Activated naive CD8-positive, alpha-beta T cell treated with anti-CD3 and anti-CD28 coated beads, Interleukin-2, amount 50 U/mL, for 24 hours (primary cell): Measurements from ENCODE around the gene SMIM35.
A peak's percentile ranks its signal among the peaks of the same experiment; 100 is the strongest.
"Not testable (repeated sequence)": the region's sequence is repeated elsewhere in the genome, so short reads cannot be mapped to it uniquely, and the experiment has no call there.

Experiments
- ATAC-seq: fragments of 150-1000 bp; cut with Tn5 transposase; one replicate; pipeline ENCODE4 v1.10.0; 2021
- DNase-seq: peaks from one replicate; pipeline ENCODE4 v3.0.0; 2021
- H3K27ac Mint-ChIP-seq: one replicate; pipeline ENCODE4 v1.8.0; 2021; ENCODE audit warnings: mild to moderate bottlenecking, mixed read lengths
- H3K27me3 Mint-ChIP-seq: one replicate; pipeline ENCODE4 v1.8.0; 2021; ENCODE audit warnings: mixed read lengths
- H3K36me3 Mint-ChIP-seq: one replicate; pipeline ENCODE4 v1.8.0; 2021; ENCODE audit warnings: low read depth, mixed read lengths
- H3K4me1 Mint-ChIP-seq: one replicate; pipeline ENCODE4 v1.8.0; 2021; ENCODE audit warnings: mixed read lengths
- H3K4me3 Mint-ChIP-seq: one replicate; pipeline ENCODE4 v1.8.0; 2021; ENCODE audit warnings: mild to moderate bottlenecking, moderate library complexity, mixed read lengths
- H3K9me3 Mint-ChIP-seq: one replicate; pipeline ENCODE4 v1.8.0; 2021; ENCODE audit warnings: mixed read lengths

Gene SMIM35

GRCh38 chr11:117993988-117994745, 92.6 kb downstream of the SMIM35 start:
- H3K4me3 Mint-ChIP-seq = no peak overlapping the region
- peak overlapping the region; percentile 16 for H3K27ac Mint-ChIP-seq
- no peak for ATAC-seq
- H3K4me1 Mint-ChIP-seq = peaks cover 84% of the 10 kb centered on the region
- peaks cover 86% of the 10 kb centered on the region for H3K36me3 Mint-ChIP-seq
- no peaks in the 10 kb centered on the region for H3K27me3 Mint-ChIP-seq
- no peak for DNase-seq
- peaks cover 3% of the 10 kb centered on the region for H3K9me3 Mint-ChIP-seq

GRCh38 chr11:117992620-117993019, 94.1 kb downstream of the SMIM35 start:
- H3K27me3 Mint-ChIP-seq = no peaks in the 10 kb centered on the region
- H3K27ac Mint-ChIP-seq = peak overlapping the region; percentile 53
- H3K9me3 Mint-ChIP-seq = peaks cover 3% of the 10 kb centered on the region
- DNase-seq (no peak), ATAC-seq (no peak)
- no peak overlapping the region for H3K4me3 Mint-ChIP-seq
- H3K4me1 Mint-ChIP-seq = peaks cover 84% of the 10 kb centered on the region
- peaks cover 88% of the 10 kb centered on the region for H3K36me3 Mint-ChIP-seq

DNA sequence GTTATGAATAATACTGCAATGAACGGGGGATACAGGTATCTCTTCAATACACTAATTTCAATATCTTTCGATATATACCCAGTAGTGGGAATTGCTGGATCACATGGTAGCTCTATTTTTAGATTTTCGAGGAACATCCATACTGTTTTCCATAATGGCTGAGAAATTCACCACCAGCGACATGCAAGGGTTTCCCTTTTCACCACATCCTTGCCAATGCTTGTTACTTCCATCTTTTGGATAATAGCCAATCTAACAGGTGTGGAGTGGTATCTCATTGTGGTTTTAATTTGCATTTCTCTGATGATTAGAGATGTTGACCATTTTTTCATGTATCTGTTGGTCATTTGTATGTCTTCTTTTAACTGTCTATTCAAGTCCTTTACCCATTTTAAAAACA, 94.6 kb downstream of the SMIM35 start:
- ATAC-seq (no peak), DNase-seq (no peak)
- H3K4me1 Mint-ChIP-seq = peaks cover 84% of the 10 kb centered on the region
- no peaks in the 10 kb centered on the region for H3K9me3 Mint-ChIP-seq
- H3K4me3 Mint-ChIP-seq = no peak overlapping the region
- H3K27me3 Mint-ChIP-seq = no peaks in the 10 kb centered on the region
- H3K27ac Mint-ChIP-seq = peak overlapping the region; percentile 53
- H3K36me3 Mint-ChIP-seq = peaks cover 88% of the 10 kb centered on the region

DNA sequence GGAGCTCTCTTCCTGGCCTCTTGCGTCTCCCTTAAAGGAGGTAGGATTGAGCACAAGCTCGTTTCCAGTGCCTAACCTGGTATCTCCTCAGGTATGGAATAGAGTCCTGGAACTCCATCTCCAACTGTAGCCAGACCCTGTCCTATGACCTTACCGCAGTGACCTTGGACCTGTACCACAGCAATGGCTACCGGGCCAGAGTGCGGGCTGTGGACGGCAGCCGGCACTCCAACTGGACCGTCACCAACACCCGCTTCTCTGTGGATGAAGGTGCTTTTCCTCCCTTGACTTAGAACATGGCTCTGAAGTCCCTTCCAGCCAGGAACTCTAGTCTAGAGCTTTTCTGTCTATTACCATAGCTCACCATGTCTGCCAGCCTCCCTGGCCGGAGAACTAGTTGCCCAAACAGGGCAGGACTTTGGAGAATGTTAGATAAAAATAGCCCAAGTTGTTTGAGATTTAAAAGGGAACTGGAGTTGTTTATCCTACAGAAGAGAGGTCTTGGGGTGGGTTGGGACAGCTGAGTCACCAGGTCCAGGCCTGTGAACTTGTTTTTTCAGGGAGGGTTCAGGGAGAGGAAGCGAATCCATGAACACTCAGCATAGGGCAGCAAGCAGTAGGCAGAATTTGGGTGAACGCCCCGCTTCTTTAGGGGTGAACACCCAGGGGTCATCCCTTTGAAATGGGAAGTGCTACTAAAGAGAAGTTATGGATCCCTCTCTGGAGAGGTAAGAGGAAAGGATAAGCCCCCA, 97.2 kb downstream of the SMIM35 start:
- Mint-ChIP-seq H3K27me3 (no peaks in the 10 kb centered on the region), H3K9me3 (no peaks in the 10 kb centered on the region), H3K4me3 (peak overlapping the region; percentile 81), H3K4me1 (peaks cover 86% of the 10 kb centered on the region), H3K27ac (peak overlapping the region; percentile 69), H3K36me3 (peaks cover 72% of the 10 kb centered on the region)
- ATAC-seq = no peak
- no peak for DNase-seq

- H3K9me3 Mint-ChIP-seq = no peaks in the 10 kb centered on the region
Measured at GRCh38 chr11:117986981-117987574, 99.7 kb downstream of the SMIM35 start.

GRCh38 chr11:117985953-117986887, 100.5 kb downstream of the SMIM35 start, which contains the start of gene IL10RA:
IL10RA (plus strand) TSS chr11:117986394; CDS start chr11:117986468, 74 bp downstream.
- Mint-ChIP-seq H3K9me3 (no peaks in the 10 kb centered on the region), H3K27me3 (no peaks in the 10 kb centered on the region), H3K27ac (peak within 1 kb of the TSS; percentile 96), H3K4me1 (peaks cover 90% of the 10 kb centered on the region), H3K4me3 (peak within 1 kb of the TSS; percentile 81), H3K36me3 (peaks cover 41% of the 10 kb centered on the region)
- DNase-seq (peak; percentile 89), ATAC-seq (peak; percentile 83)

More at GRCh38 chr11:117986981-117987574, 99.7 kb downstream of the SMIM35 start:
- ATAC-seq = peak; percentile 39
- H3K4me3 Mint-ChIP-seq = peak overlapping the region; percentile 81
- peak; percentile 50 for DNase-seq
- H3K27ac Mint-ChIP-seq = peak overlapping the region; percentile 79
- H3K27me3 Mint-ChIP-seq = no peaks in the 10 kb centered on the region
- peaks cover 90% of the 10 kb centered on the region for H3K4me1 Mint-ChIP-seq
- peaks cover 50% of the 10 kb centered on the region for H3K36me3 Mint-ChIP-seq

GRCh38 chr11:117984476-117984875, 102.3 kb downstream of the SMIM35 start:
- Mint-ChIP-seq H3K27ac (peak overlapping the region; percentile 96), H3K4me3 (peak overlapping the region; percentile 81), H3K9me3 (no peaks in the 10 kb centered on the region), H3K27me3 (no peaks in the 10 kb centered on the region), H3K36me3 (peaks cover 27% of the 10 kb centered on the region), H3K4me1 (peaks cover 87% of the 10 kb centered on the region)
- ATAC-seq (peak; percentile 8), DNase-seq (no peak)

DNA sequence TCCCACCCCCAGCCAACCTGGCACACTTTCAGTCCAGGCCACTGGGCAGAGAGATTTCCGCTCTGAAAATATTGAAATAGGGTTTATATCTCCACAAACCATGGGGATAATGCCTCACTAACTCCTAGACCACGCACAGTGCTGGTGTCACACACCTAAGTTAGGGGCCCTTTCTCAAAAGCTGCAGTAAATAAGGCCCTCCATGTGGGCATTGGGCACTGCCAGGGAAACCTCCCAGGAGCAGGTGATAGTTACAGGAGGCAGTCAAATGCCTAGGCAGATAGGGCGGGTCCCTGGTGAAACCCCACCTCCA, 103.6 kb downstream of the SMIM35 start:
- Mint-ChIP-seq H3K4me1 (peaks cover 83% of the 10 kb centered on the region), H3K36me3 (peaks cover 17% of the 10 kb centered on the region), H3K27ac (peak overlapping the region; percentile 9), H3K9me3 (no peaks in the 10 kb centered on the region), H3K27me3 (no peaks in the 10 kb centered on the region), H3K4me3 (no peak overlapping the region)
- DNase-seq (no peak), ATAC-seq (no peak)

DNA sequence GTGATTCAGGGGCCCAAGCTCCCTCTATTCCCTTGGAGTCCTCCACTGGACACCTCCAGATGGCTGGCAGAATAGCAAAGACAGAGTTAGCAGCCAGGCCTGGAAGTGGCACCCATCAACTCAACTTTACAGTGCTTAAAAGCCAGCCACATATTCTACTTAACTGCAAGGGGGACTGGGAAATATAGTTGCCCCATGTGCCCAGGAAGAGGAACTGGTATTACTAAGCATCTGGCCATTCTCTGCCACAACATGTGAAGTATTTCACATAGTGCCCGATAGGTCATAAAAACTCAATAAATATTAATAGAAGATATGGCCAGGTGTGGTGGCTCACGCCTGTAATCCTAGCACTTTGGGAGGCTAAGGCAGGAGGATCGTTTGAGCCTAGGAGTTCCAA, 106.0 kb downstream of the SMIM35 start:
- DNase-seq (no peak), ATAC-seq (no peak)
- Mint-ChIP-seq H3K36me3 (peaks cover 19% of the 10 kb centered on the region), H3K9me3 (no peaks in the 10 kb centered on the region), H3K27ac (no peak overlapping the region), H3K4me3 (no peak overlapping the region), H3K4me1 (peaks cover 89% of the 10 kb centered on the region), H3K27me3 (no peaks in the 10 kb centered on the region)

- H3K27ac Mint-ChIP-seq = peak overlapping the region; percentile 89
- peaks cover 90% of the 10 kb centered on the region for H3K4me1 Mint-ChIP-seq
- no peaks in the 10 kb centered on the region for H3K9me3 Mint-ChIP-seq
- peak overlapping the region; percentile 30 for H3K4me3 Mint-ChIP-seq
- peak; percentile 60 for ATAC-seq
- H3K36me3 Mint-ChIP-seq = peaks cover 19% of the 10 kb centered on the region
- DNase-seq = no peak
- H3K27me3 Mint-ChIP-seq = no peaks in the 10 kb centered on the region
Measured at GRCh38 chr11:117980280-117980679, 106.5 kb downstream of the SMIM35 start.

- peaks cover 14% of the 10 kb centered on the region for H3K36me3 Mint-ChIP-seq
- peaks cover 90% of the 10 kb centered on the region for H3K4me1 Mint-ChIP-seq
- H3K27me3 Mint-ChIP-seq = no peaks in the 10 kb centered on the region
- ATAC-seq (peak; percentile 60), DNase-seq (no peak)
- H3K9me3 Mint-ChIP-seq = no peaks in the 10 kb centered on the region
- peak overlapping the region; percentile 30 for H3K4me3 Mint-ChIP-seq
- peak overlapping the region; percentile 89 for H3K27ac Mint-ChIP-seq
Measured at GRCh38 chr11:117979481-117980211, 107.1 kb downstream of the SMIM35 start.

- Mint-ChIP-seq H3K36me3 (peaks cover 14% of the 10 kb centered on the region), H3K4me3 (peak overlapping the region; percentile 16), H3K4me1 (peaks cover 90% of the 10 kb centered on the region), H3K27ac (peak overlapping the region; percentile 89), H3K9me3 (no peaks in the 10 kb centered on the region), H3K27me3 (no peaks in the 10 kb centered on the region)
- DNase-seq (no peak), ATAC-seq (no peak)
Measured at GRCh38 chr11:117978991-117979390, 107.8 kb downstream of the SMIM35 start.

DNA sequence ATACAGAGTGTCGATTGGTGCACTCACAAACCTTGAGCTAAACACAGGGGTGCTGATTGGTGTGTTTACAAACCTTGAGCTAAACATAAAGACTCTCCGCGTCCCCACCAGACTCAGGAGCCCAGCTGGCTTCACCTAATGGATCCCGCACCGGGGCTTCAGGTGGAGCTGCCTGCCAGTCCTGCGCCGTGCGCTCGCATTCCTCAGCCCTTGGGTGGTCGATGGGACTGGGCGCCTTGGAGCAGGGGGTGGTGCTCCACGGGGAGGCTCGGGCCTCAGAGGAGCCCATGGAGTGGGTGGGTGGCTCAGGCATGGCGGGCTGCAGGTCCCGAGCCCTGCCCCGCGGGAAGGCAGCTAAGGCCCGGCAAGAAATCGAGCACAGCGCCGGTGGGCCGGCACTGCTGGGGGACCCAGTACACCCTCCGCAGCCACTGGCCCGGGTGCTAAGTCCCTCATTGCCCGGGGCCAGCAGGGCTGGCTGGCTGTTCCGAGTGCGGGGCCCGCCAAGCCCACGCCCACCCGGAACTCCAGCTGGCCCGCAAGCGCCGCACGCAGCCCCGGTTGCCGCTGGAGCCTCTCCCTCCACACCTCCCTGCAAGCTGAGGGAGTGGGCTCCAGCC, 108.4 kb downstream of the SMIM35 start:
- not testable (repeated sequence) for DNase-seq, H3K9me3 Mint-ChIP-seq, ATAC-seq, H3K27ac Mint-ChIP-seq, H3K4me3 Mint-ChIP-seq, H3K27me3 Mint-ChIP-seq
- H3K36me3 Mint-ChIP-seq = peaks cover 14% of the 10 kb centered on the region
- peaks cover 89% of the 10 kb centered on the region for H3K4me1 Mint-ChIP-seq
